HG03060 (cell line): Measurements from ENCODE around the gene NRXN2.

Source experiments
- ATAC-seq: cut with Tn5 transposase; IDR thresholded peaks from one replicate; pipeline ENCODE4 v1.9.1; 2021; ENCODE audit warnings: low read depth, moderate number of reproducible peaks; ENCODE audit not compliant: unreplicated experiment

Gene NRXN2

GRCh38 chr11:64724863-64725532 is 2.0 kb upstream of the NRXN2 start:
- no peak for ATAC-seq

DNA sequence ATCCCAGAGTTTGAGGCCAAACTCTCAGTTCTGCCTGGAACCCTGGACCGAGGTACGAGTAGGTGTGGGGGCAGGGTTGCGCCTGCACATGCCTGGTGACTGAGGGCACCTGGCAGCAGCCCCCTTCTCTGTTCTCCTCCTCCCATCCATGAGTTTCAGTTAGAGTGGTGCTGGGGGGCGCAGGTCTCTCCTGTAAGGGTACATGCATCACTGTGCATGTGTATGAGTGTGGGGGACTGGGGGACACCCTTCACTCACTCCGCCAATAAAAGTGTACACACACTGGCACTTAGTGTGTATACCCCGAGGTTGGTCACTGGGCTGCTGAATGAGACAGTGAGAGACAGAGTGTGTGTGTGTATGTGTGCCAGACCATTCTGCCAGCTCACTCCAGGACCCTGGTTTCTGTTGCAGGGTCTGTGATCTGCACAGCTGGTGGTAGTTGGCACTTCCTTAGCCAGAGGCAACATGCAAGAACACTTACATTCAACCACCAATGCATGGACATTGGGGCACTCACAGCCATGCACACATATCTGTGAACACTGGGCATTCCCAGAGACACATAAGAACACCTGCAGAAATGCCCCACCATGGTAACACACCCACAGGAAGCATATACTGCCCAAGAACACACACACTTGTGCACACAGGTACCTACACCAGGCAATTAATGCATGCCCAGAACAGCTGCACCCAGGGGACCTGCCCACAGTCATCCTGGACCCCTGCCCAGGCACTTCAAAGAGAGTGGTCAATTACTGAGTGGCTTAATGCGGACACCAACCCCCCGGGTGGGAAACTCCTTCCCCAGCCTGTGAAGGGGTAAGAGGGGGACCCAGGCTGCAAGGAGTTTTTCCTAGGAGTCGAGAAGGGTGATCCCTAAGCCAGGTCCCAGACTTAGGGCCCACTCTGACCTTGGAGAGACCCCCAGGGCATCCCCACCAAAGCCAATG is 1.2 kb upstream of the NRXN2 start:
- ATAC-seq: no peak

- ATAC-seq: no peak
Observed at GRCh38 chr11:64722141-64723065, 594 bp downstream of the NRXN2 start.

- no peak for ATAC-seq
Observed at GRCh38 chr11:64721359-64721699, 1.7 kb downstream of the NRXN2 start.

DNA sequence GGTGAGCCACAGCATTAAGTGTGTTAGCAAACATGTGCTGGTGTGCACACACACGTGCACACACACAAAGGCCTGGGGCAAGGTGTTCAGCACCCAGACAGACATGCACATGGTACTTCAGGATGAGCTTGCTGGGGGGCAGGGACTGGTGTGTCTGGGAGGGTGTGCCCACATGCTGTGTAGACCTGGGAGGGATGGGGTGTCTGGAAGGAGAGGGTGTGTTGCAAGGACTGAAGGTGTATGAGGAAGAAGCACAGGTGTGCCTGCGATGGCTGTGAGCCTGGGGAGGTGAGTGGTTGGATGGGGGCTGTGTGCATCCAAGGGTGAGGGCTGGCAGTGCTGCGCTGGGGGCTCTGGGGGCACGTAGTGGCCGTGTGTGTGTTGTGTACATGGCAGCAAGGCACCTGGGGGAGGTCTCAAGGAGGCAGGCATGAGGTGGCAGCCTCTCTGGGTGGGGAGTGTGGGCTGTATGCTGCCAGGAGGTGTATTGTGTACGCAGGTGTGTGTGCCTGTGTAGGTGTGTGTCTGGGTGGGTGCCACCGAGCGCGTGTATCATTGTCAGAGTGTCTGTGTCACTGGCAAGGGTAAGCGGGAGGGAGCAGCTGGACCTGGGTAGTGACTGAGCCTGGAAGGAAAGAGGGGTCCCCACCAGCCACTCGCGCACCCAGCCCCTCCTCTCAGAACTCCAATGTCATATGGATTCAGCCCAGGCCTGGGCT is 2.2 kb downstream of the NRXN2 start:
- ATAC-seq: no peak

GRCh38 chr11:64720167-64720566 is 2.8 kb downstream of the NRXN2 start:
- ATAC-seq: no peak

DNA sequence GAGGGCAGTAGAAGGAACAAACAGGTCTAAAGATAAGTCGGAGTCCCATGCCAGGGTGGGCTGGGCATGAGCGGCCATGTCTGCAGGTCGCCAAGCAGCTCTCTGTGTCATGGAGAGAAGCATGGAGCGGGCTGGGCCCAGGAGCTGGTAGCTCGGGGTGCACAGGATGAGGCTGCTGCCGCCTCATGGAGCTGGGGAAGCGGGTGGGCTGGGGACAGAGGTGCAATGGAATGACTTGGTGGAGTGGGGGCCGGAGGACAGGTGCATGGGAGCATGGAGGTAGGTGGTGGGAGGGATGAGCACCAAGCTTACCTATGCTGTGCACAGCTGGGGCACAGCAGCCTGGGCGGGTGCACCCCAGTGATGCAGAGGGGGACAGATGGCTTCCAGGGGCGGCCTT is 3.6 kb downstream of the NRXN2 start:
- no peak for ATAC-seq

GRCh38 chr11:64718780-64719124 is 4.2 kb downstream of the NRXN2 start:
- no peak for ATAC-seq

- no peak for ATAC-seq
Observed at GRCh38 chr11:64718084-64718779, 4.8 kb downstream of the NRXN2 start.

GRCh38 chr11:64717268-64717578 is 5.8 kb downstream of the NRXN2 start:
- ATAC-seq: no peak

GRCh38 chr11:64716473-64717267 is 6.3 kb downstream of the NRXN2 start:
- ATAC-seq: no peak

DNA sequence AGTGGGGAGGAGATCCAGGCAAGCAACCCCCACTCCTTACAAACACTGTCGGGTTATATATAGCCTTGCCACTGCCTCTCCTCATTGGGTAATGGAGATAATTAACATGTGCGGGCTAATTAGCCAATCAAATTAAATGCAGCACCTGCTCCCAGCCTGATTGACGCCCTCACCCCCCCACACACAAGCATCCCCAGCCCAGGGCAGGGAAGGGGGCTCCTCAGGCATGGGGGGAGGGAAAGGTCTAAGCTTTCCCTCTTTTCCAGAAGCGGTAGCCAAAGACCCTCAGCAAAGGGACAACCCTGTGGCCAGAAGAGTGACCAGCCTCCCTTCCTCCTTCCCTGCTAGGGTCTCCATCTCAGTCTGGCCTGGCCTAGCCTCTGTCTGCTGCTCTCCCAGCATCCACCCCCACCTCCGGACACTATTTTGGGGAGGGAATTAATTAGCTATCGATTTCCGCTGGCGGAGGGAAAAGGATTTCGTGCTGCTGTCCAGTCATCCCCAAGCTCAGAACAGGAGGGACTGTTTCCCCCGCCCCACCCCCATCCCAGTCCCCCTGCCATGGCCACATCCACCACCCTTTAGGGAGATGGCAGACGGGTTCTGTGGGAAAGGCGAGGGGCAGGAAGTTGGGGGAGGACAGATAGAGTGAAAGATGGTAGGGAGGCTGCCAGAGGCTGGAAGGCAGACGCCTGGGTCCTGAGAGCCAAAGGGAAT is 7.1 kb downstream of the NRXN2 start:
- no peak for ATAC-seq

DNA sequence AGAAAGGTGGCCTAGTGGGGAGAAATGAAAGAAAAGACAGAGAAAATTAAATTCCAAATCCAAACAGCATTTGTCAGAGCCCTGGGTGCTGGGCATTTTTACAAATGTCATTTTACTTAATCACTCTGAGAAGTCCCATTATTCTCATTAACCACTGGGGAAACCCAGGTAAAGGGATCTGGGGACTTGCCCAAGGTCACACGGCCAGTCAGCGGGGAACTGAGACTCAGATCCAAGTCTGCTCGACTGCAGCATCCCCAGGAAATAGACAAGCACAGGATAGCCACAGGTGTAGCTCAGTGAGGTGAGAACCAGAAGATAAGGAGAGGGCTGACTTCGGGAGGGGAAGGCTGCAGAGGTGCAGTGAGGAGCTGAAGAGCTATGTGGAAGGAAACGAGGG is 7.9 kb downstream of the NRXN2 start:
- no peak for ATAC-seq

GRCh38 chr11:64714666-64715065 is 8.3 kb downstream of the NRXN2 start:
- no peak for ATAC-seq

GRCh38 chr11:64713781-64714363 is 9.1 kb downstream of the NRXN2 start:
- no peak for ATAC-seq

DNA sequence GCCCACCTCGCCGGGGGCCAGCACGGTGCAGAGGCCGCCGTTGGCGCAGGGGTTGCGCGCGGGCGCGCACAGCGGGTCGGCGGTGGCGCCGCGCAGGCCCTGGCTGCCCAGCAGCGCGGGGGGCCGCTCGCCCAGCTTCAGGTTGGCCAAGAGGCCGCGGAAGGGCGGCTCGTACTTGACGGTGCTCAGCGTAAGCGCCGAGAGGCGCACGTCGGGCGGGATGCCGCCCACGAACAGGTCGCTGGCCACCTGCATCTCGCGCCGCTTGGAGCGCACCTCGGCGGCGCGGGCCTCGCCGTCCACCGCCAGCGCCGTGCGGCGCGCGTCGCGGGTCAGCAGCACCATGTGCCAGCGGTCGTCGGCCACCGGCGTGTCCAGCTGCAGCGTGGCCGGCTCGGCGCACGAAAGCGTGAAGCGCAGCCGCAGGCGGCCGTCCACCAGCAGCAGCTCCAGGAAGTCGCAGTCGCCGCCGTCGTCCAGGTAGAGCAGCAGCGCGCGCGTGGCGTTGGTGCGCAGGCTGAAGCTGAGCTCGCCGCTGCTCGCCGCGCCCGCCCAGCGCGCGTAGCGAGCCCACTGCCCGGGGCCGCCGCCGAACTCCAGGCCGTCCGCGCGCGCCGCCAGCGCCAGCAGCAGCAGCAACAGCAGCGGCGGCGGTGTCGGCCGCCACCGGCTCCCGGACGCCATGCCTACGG is 9.8 kb downstream of the NRXN2 start:
- ATAC-seq: no peak

DNA sequence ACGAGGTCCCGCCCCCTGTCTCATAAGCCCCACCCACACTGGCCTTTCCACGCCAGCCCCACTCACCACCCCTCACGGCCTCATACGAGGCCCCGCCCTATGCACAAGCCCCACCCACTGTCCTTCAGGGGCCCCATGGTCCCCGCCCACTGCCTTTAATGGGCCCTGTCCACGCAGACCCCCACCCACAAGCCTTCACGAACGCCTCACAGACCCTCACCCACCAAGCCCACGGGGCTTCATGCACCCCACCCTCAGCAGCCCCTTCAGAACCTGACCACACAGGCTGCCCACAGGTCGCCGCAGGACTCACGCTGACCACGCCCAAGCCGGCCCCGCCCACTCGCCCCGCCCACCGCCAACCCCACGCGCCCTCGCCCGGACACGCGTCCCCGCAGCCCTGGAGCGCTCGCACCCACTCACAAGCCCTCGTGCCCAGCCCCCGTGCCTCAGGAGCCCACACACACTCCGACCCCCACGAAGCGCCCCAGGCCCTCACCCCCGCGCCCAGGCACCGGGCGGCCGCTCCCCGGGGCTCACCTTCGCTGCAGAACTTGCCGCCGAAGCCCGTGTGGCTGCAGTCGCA is 10.5 kb downstream of the NRXN2 start:
- ATAC-seq: no peak
